HG02938 (cell line): ENCODE results near the gene TBC1D26.
"Not testable (repeated sequence)": the region's sequence is repeated elsewhere in the genome, so short reads cannot be mapped to it uniquely, and the experiment has no call there.

ENCODE experiments used
- ATAC-seq: cut with Tn5 transposase; IDR thresholded peaks from one replicate; pipeline ENCODE4 v1.9.1; 2021; ENCODE audit warnings: mild to moderate bottlenecking, moderate library complexity; ENCODE audit not compliant: unreplicated experiment

TBC1D26 gene

DNA sequence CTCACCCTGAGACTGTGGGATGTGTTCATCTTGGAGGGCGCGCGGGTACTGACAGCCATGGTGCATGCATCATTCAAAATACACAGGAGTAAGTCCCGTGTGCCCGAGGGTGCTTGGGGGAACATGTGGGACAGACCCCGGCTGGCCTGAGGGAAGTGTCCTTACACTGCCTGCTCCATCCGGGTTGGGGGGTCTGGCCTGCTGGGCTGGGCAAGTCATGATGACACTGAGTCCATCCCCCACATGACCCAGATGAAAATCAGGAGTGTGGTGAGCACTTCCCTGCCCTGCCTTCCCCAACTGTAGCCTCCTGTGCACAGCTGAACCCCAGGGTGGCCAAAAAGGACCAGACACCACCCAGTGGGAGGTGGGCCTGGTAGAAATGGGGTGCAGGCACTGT, 10.8 kb downstream of the TBC1D26 start:
- ATAC-seq: no peak

GRCh38 chr17:15744074-15744676, 12.1 kb downstream of the TBC1D26 start:
- no peak for ATAC-seq

GRCh38 chr17:15744885-15745284, 12.8 kb downstream of the TBC1D26 start:
- ATAC-seq: no peak

- ATAC-seq: not testable (repeated sequence)
Measured at GRCh38 chr17:15749403-15749802, 17.3 kb downstream of the TBC1D26 start.

- ATAC-seq: not testable (repeated sequence)
Measured at GRCh38 chr17:15768865-15769533, 36.9 kb downstream of the TBC1D26 start.

- ATAC-seq: not testable (repeated sequence)
Measured at GRCh38 chr17:15770679-15771078, 38.6 kb downstream of the TBC1D26 start.

DNA sequence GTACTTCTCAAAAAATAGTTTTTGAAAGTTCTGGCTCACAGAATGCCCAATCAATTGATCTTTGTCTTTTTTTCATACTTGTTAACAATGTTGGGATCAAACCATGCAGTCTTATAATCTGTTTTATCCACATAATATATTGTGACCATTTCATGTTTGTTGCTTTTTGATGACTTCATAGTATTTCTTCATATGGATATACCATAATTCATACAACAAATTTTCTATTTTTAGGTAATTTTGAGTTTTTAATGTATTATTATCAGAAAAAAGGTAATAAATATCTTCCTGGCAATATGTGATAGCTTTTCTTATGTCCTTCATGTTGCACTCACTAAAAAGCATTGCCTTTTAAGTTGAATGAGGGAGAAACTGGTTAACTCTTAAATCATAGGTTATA, 44.8 kb downstream of the TBC1D26 start:
- no peak for ATAC-seq

GRCh38 chr17:15777297-15777696, 45.2 kb downstream of the TBC1D26 start:
- no peak for ATAC-seq

- no peak for ATAC-seq
Measured at GRCh38 chr17:15777717-15778116, 45.6 kb downstream of the TBC1D26 start.

GRCh38 chr17:15779119-15779518, 47.0 kb downstream of the TBC1D26 start:
- no peak for ATAC-seq

GRCh38 chr17:15780188-15780587, 48.1 kb downstream of the TBC1D26 start:
- ATAC-seq: no peak

- ATAC-seq: no peak
Measured at GRCh38 chr17:15782866-15783265, 50.8 kb downstream of the TBC1D26 start.

DNA sequence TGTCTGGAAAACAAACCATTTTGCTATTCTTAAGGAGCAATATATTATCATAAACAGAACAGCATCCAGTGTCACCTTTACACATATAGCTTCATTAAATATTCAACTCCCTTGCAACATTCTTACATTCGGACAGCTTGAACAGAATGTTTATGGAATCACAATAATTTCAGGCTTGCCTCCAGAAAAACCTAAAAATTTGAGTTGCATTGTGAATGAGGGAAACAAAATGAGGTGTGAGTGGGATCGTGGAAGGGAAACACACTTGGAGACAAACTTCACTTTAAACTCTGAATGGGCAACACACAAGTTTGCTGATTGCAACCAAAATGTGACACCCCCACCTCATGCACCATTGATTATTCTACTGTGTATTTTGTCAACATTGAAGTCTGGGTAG, 51.4 kb downstream of the TBC1D26 start:
- no peak for ATAC-seq

- ATAC-seq: not testable (repeated sequence)
Measured at GRCh38 chr17:15784351-15784750, 52.3 kb downstream of the TBC1D26 start.

- ATAC-seq: not testable (repeated sequence)
Measured at GRCh38 chr17:15787363-15788075, 55.4 kb downstream of the TBC1D26 start.

- ATAC-seq: not testable (repeated sequence)
Measured at GRCh38 chr17:15788365-15788764, 56.3 kb downstream of the TBC1D26 start.
